Endodermal cell (in vitro differentiated cells): Measurements from ENCODE around the gene S100A3. TPM values are rescaled to one million over a fixed set of nuclear protein-coding genes. Genes with fewer than 3 reads are reported as not detected.

Experiments used
- DNase-seq: peaks from one replicate; pipeline ENCODE4 v3.0.0-alpha.2; 2017
- H3K27ac ChIP-seq: 2 replicates; pipeline ENCODE4 v1.5.1; 2013; ENCODE audit warnings: mild to moderate bottlenecking, low read depth, low read length, moderate library complexity
- H3K27me3 ChIP-seq: 2 replicates; pipeline ENCODE4 v1.6.1; 2013; ENCODE audit warnings: mild to moderate bottlenecking, low read length, moderate library complexity; ENCODE audit not compliant: insufficient read depth, control insufficient read depth, poor library complexity, severe bottlenecking
- H3K36me3 ChIP-seq: 2 replicates; pipeline ENCODE4 v1.7.0; 2013; ENCODE audit warnings: mild to moderate bottlenecking, low read length, moderate library complexity; ENCODE audit not compliant: control insufficient read depth, insufficient read depth
- H3K4me1 ChIP-seq: one replicate; pipeline ENCODE4 v1.7.0; 2013; ENCODE audit warnings: low read length; ENCODE audit not compliant: control insufficient read depth, insufficient read depth
- H3K4me3 ChIP-seq: 2 replicates; pipeline ENCODE4 v1.5.1; 2013; ENCODE audit warnings: mild to moderate bottlenecking, low read length, moderate library complexity
- H3K9ac ChIP-seq: 2 replicates; pipeline ENCODE4 v1.6.1; 2013; ENCODE audit warnings: mild to moderate bottlenecking, low read length, moderate library complexity; ENCODE audit not compliant: poor library complexity, severe bottlenecking; ENCODE audit errors: extremely low read depth
- H3K9me3 ChIP-seq: 2 replicates; pipeline ENCODE4 v1.6.1; 2013; ENCODE audit warnings: mild to moderate bottlenecking, low read length, moderate library complexity; ENCODE audit not compliant: control insufficient read depth
- H3K27ac Mint-ChIP-seq: 2 replicates; pipeline ENCODE4 v1.8.0; 2020; ENCODE audit warnings: mixed read lengths
- H3K27me3 Mint-ChIP-seq: 2 replicates; pipeline ENCODE4 v1.8.0; 2021; ENCODE audit warnings: mild to moderate bottlenecking, mixed read lengths; ENCODE audit not compliant: insufficient read depth
- H3K36me3 Mint-ChIP-seq: 2 replicates; pipeline ENCODE4 v1.8.0; 2020; ENCODE audit warnings: low read depth, mixed read lengths
- H3K4me1 Mint-ChIP-seq: 2 replicates; pipeline ENCODE4 v1.8.0; 2020; ENCODE audit warnings: mixed read lengths
- H3K4me3 Mint-ChIP-seq: 2 replicates; pipeline ENCODE4 v1.8.0; 2020; ENCODE audit warnings: mild to moderate bottlenecking, moderate library complexity, mixed read lengths
- H3K9me3 Mint-ChIP-seq: 2 replicates; pipeline ENCODE4 v1.8.0; 2020; ENCODE audit warnings: mild to moderate bottlenecking, mixed read lengths
- CTCF ChIP-seq: fragments of 200-600 bp; sonication (generic); conservative IDR thresholded peaks from 2 replicates; pipeline ENCODE4 v1.5.0; 2021; ENCODE audit warnings: antibody characterized with exemption, mild to moderate bottlenecking
- WGBS, 2 experiments: methylation state at CpG; one replicate each; pipeline versions ENCODE4 v1.1.5 to v1.1.7; 2013; ENCODE audit warnings: missing lambda C conversion rate in 2 of 2, mixed read lengths in 1 of 2; ENCODE audit not compliant: insufficient coverage in 1 of 2, insufficient read length in 1 of 2; 5-methylcytosine and 5-hydroxymethylcytosine counted together
- long read RNA-seq, 4 experiments: library from polyadenylated mRNA in 2 of 4; library from RNA in 1 of 4; library from capped mRNA in 1 of 4; stranded (forward) in 3 of 4; unstranded in 1 of 4; transcript quantifications; one replicate each; pipeline ENCODE4 v2.0.0, GENCODE V29; 2020 to 2021; ENCODE audit warnings: inconsistent platforms in 1 of 4
- polyA plus RNA-seq, 2 experiments: library from polyadenylated mRNA; stranded (reverse); fragments of 50-300 nt; gene quantifications; one replicate each; pipeline ENCODE4 v1.2.3, GENCODE V29; 2013
- total RNA-seq, 2 donors: library from RNA; stranded (reverse); fragmentation: NEBNext Ultra II Directional in 1 of 2; extraction: Animal tissue kit (Norgen Biotek cat#: 25700) in 1 of 2; gene quantifications; 2 replicates in 1 of 2; 3 replicates in 1 of 2; pipeline ENCODE4 v1.2.1, GENCODE V29; 2021

S100A3 gene
- not detected for total RNA-seq
- polyA plus RNA-seq (2013, experiment 1 of 2), result 0.46 TPM
- polyA plus RNA-seq (2013, experiment 2 of 2), result 0.58 TPM
- long read RNA-seq, experiment 1, result 0 reads
- long read RNA-seq, experiment 2, result 0 reads
- long read RNA-seq, experiment 3, result 0 reads
- long read RNA-seq, experiment 4, result 0 reads

DNA sequence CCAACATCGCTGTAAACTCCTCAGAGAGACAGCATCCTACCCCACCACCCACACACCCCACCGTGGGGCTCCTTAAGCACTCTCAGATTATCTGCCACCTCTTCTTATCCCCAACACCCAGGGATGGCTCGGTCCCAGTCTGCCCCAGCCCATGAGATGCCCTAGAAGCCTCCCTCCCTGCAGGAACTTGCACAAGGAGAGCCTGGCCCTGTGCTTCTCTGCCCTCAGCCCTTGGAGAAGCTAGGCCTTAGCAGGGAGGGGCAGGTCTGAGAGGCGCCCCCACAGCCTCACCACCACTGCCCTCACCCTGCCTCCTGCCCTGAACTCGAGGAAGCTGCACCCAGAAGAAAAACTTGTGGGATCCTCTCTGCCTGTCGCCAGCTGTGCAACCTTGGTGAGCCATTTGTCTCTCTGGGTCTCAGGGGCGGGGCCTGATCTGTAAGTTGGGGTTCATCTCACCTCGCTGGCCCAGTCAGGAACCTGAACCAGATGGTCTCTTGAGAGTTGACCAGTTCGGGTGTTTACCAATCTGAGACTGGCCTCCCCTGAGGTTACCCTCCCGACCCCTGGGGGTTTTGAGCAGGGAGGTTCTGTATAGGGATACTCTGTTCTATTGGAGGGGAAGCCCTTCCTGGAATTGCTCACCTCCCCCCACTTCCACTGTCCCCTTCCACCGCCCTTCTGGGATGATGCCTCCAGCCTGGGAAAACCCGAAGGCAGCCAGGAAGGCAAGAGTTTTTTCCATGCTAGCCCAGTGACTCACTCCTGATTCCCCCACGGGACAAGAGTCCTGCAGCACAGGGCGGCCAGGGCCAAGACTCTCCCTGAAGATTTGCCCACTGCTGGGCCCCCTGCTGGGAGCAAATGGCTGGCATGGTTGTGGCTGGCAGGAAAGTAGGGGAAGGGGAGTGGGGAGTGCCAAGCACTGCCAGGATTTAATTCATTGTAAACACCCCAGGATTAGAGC lies at the start of gene S100A3:
S100A3 (minus strand) TSS at position 537 of the 967 bp plus-strand sequence. CDS start 773 bp downstream, outside the sequence.
- Mint-ChIP-seq H3K4me3 (no peak within 1 kb of the TSS), H3K9me3 (no peaks in the 10 kb centered on the region), H3K4me1 (peaks cover 18% of the 10 kb centered on the region), H3K27me3 (peaks cover 5% of the 10 kb centered on the region), H3K36me3 (no peaks in the 10 kb centered on the region), H3K27ac (no peak within 1 kb of the TSS)
- H3K27me3 ChIP-seq, result no peaks in the 10 kb centered on the region
- no peak within 1 kb of the TSS for H3K9ac ChIP-seq
- 86% methylated on average over 5 to 14 of the region's 14 CpGs for WGBS, 2 experiments
- peak; percentile 58 for DNase-seq
- no peak within 1 kb of the TSS for H3K4me3 ChIP-seq
- no peaks in the 10 kb centered on the region for H3K36me3 ChIP-seq
- TF ChIP-seq CTCF, result no peak
- no peaks in the 10 kb centered on the region for H3K9me3 ChIP-seq
- no peak within 1 kb of the TSS for H3K27ac ChIP-seq
- H3K4me1 ChIP-seq, result peaks cover 12% of the 10 kb centered on the region

DNA sequence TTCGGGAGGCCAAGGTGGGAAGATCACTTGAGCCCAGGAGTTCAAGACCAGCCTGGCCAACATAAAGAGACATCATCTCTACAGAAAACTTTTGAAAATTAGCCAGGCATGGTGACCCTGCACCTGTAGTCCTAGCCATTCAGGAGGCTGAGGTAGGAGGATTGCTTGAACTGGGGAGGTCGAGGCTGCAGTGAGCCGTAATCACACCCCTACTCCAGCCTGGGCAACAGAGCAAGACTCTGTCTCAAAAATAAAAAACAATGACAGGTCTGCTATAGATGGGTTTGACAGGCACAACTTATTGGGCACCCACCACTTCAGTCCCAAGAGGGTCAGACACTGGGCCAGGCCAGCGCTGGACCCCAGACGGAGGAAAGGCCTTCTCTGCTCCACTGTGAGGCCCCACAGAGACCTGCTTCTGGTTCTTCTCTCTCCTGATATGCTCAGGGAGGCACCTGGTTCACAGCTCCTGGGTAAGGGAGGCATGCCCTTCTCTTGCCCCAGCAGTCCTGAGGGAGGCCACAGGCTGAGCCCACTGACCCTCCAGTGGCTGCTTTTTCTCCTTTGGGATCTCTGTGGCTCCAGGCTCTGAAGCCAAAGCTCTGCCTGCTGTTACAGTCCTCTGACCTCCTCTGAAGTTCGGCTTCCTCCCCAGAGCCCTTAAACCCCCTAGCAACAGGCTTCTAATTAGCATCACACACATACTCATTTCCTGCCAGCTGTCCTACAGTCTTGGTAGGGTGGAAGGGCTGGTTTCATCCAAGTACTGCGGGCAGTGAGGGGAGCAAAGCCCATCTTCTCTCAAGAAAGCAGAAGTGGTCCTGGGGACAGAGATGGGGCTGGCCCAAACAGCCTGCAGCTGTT lies 49.5 kb upstream of the S100A3 start:
- Histone ChIP-seq H3K27me3 (no peaks in the 10 kb centered on the region), H3K4me1 (no peaks in the 10 kb centered on the region), H3K4me3 (no peak overlapping the region), H3K36me3 (no peaks in the 10 kb centered on the region), H3K9me3 (no peaks in the 10 kb centered on the region), H3K9ac (no peak overlapping the region), H3K27ac (peak overlapping the region; percentile 76)
- H3K4me3 Mint-ChIP-seq, result no peak overlapping the region
- peak; percentile 78 for DNase-seq
- H3K4me1 Mint-ChIP-seq, result peaks cover 6% of the 10 kb centered on the region
- H3K36me3 Mint-ChIP-seq, result peaks cover 11% of the 10 kb centered on the region
- TF ChIP-seq CTCF, result no peak
- 67 to 83% methylated on average over 2 to 7 of the region's 7 CpGs for WGBS, 2 experiments
- no peak overlapping the region for H3K27ac Mint-ChIP-seq
- no peaks in the 10 kb centered on the region for H3K27me3 Mint-ChIP-seq
- no peaks in the 10 kb centered on the region for H3K9me3 Mint-ChIP-seq

- Histone ChIP-seq H3K27me3 (no peaks in the 10 kb centered on the region), H3K4me1 (no peaks in the 10 kb centered on the region), H3K9me3 (no peaks in the 10 kb centered on the region), H3K9ac (no peak overlapping the region), H3K36me3 (no peaks in the 10 kb centered on the region), H3K4me3 (no peak overlapping the region), H3K27ac (no peak overlapping the region)
- peaks cover 11% of the 10 kb centered on the region for H3K36me3 Mint-ChIP-seq
- H3K4me3 Mint-ChIP-seq, result no peak overlapping the region
- DNase-seq, result no peak
- H3K4me1 Mint-ChIP-seq, result peaks cover 6% of the 10 kb centered on the region
- WGBS, 2 experiments, result 92 to 95% methylated on average over 6 of the region's 6 CpGs
- H3K9me3 Mint-ChIP-seq, result no peaks in the 10 kb centered on the region
- no peak for TF ChIP-seq CTCF
- no peaks in the 10 kb centered on the region for H3K27me3 Mint-ChIP-seq
- no peak overlapping the region for H3K27ac Mint-ChIP-seq
Measured at GRCh38 chr1:153597206-153597605, 48.1 kb upstream of the S100A3 start.
